A549 treated with RU486 at 1 μM for 4 hours (cell line): ENCODE measurements around the gene UBLCP1. TPM values are rescaled to one million over a fixed set of nuclear protein-coding genes. Genes with fewer than 3 reads are reported as not detected.

Source experiments
- total RNA-seq: library from RNA; stranded (reverse); fragments of 200-300 nt; extraction: Qiagen RNA extraction; gene quantifications from 5 replicates; pipeline ENCODE4 v1.2.3, GENCODE V29; 2022; ENCODE audit warnings: low read depth

UBLCP1 gene, protein sequence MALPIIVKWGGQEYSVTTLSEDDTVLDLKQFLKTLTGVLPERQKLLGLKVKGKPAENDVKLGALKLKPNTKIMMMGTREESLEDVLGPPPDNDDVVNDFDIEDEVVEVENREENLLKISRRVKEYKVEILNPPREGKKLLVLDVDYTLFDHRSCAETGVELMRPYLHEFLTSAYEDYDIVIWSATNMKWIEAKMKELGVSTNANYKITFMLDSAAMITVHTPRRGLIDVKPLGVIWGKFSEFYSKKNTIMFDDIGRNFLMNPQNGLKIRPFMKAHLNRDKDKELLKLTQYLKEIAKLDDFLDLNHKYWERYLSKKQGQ
- total RNA-seq: 15.8 to 39.2 TPM (median 34.6 TPM) in 5 replicates

DNA sequence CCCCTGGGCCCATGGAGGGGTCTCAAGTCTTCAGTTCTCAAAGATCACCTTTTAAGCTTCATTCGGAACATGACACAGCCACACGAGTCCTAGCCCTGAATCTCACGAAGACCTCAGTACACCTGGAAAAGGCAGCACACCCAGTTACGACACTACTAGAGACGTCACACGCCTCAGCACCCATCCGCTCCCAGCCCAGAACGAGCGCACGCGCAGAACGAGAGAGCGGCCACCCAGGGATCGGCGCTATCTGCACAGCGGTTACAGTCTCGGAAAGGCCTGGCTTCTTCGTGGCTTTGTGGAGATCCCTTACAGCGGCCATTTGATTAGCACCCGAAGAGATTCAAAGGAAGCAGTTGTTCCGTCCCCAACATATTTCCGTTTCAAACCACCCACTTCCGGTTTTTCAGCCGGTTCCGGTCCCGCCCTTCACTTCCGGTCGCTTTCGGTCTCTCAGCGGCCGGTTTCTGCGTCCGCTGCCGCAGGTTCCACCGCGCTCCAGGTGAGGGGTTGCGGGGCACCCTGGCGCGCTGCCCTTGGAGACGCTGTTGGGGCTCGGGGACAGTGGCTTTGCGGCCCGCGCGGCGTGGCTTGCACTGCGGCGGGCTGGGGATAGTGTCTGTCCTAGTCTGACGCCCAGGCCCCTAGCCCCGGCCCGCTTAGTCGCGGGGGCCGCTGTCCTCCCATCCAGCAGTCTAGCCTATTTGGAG, at the start of gene UBLCP1:
Gene UBLCP1 (plus strand): TSS at position 432 of the 710 bp plus-strand sequence. CDS start 5,626 bp downstream, outside the sequence.

DNA sequence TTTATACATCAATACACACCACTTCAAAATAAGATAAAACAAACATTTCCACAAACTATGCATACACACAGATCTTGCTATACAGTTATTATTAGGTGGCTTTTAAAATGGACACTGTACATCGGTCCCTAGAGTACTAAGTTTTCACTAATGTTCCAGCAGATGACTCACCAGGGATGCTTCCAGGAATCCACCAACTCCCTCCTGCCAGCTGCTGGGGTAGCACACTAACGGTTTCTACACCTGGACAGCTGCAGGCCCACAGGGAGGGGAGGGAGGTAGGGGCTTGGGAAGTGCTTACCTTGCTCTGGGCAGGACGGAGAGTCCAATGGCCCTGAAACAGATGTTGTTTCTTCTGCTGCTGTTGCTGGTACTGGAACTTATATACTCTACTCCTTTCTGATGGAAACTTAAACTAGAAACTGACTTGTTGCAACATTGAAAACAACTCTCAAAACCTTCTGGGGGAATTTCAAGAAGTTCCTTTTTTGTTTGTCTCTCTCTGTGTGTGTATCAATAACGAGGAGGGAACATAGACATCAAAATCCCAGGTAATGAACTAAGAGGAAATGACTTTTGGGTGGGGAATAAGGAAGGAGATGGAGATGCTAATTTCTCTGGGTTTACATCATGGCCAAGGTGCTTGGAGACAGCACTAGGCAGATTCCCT, 67.2 kb downstream of the UBLCP1 start, which contains the start of gene IL12B:
Gene IL12B (minus strand): TSS at position 357 of the 670 bp plus-strand sequence. CDS start 3,705 bp downstream, outside the sequence.

Other genes starting within 250 kb of the UBLCP1 start
- gene EBF1, start 163.4 kb upstream of the UBLCP1 start, total RNA-seq: 0.51 to 0.99 TPM (median 0.91 TPM) in 5 replicates
- gene RNF145, start 53.7 kb upstream of the UBLCP1 start, total RNA-seq: 106 to 133 TPM (median 130 TPM) in 5 replicates
- 0.03 TPM in 1 of 5 replicates, not detected in the others for gene IL12B, start 67.2 kb downstream of the UBLCP1 start, total RNA-seq